ENCODE results near the gene ANO5.
"Not testable (repeated sequence)": the region's sequence is repeated elsewhere in the genome, so short reads cannot be mapped to it uniquely, and the experiment has no call there.

The ANO5 gene

GRCh38 chr11:22249871-22250270 is 57.0 kb downstream of the ANO5 start:
- Histone ChIP-seq H3K4me1 (ENCODE audit: control insufficient read depth, low read length) (no peaks in the 10 kb centered on the region), H3K27ac (ENCODE audit: low read depth, low read length) (no peak overlapping the region), H3K9me3 (ENCODE audit: control insufficient read depth, insufficient read depth, low read length) (no peaks in the 10 kb centered on the region), H3K36me3 (ENCODE audit: control insufficient read depth, low read length) (no peaks in the 10 kb centered on the region), H3K4me3 (ENCODE audit: low read length) (no peak overlapping the region), H4K20me1 (ENCODE audit: control insufficient read depth, insufficient read depth, low read depth, low read length) (no peaks in the 10 kb centered on the region), H3F3A (ENCODE audit: control insufficient read depth, insufficient read depth) (no peaks in the 10 kb centered on the region), H3K4me2 (ENCODE audit: low read length) (no peak overlapping the region), H3K27me3 (ENCODE audit: control insufficient read depth, low read length) (no peaks in the 10 kb centered on the region), H3K79me2 (ENCODE audit: control insufficient read depth, low read length) (no peaks in the 10 kb centered on the region), H3K9me2 (replicated peaks; ENCODE audit: control insufficient read depth, low read length) (no peaks in the 10 kb centered on the region)
- TF ChIP-seq EZH2phosphoT487 (IDR thresholded peaks at IDR 0.05; ENCODE audit: borderline replicate concordance, low read length) (no peak), CTCF (IDR thresholded peaks at IDR 0.05; ENCODE audit: low read depth, low read length, poor library complexity, severe bottlenecking) (no peak)

GRCh38 chr11:22256876-22257275 is 64.0 kb downstream of the ANO5 start:
- Histone ChIP-seq H3K27me3 (ENCODE audit: control insufficient read depth, low read length) (no peaks in the 10 kb centered on the region), H3K4me2 (ENCODE audit: low read length) (no peak overlapping the region), H3K27ac (ENCODE audit: low read depth, low read length) (no peak overlapping the region), H3K4me3 (ENCODE audit: low read length) (no peak overlapping the region), H3F3A (ENCODE audit: control insufficient read depth, insufficient read depth) (no peaks in the 10 kb centered on the region), H3K4me1 (ENCODE audit: control insufficient read depth, low read length) (no peaks in the 10 kb centered on the region), H3K9me3 (ENCODE audit: control insufficient read depth, insufficient read depth, low read length) (no peaks in the 10 kb centered on the region), H4K20me1 (ENCODE audit: control insufficient read depth, insufficient read depth, low read depth, low read length) (no peaks in the 10 kb centered on the region), H3K36me3 (ENCODE audit: control insufficient read depth, low read length) (no peaks in the 10 kb centered on the region), H3K79me2 (ENCODE audit: control insufficient read depth, low read length) (no peaks in the 10 kb centered on the region), H3K9me2 (replicated peaks; ENCODE audit: control insufficient read depth, low read length) (no peaks in the 10 kb centered on the region)
- TF ChIP-seq EZH2phosphoT487 (IDR thresholded peaks at IDR 0.05; ENCODE audit: borderline replicate concordance, low read length) (no peak), CTCF (IDR thresholded peaks at IDR 0.05; ENCODE audit: low read depth, low read length, poor library complexity, severe bottlenecking) (no peak)

GRCh38 chr11:22263613-22264012 is 70.7 kb downstream of the ANO5 start:
- Histone ChIP-seq H3K27ac (ENCODE audit: low read depth, low read length) (no peak overlapping the region), H3K9me3 (ENCODE audit: control insufficient read depth, insufficient read depth, low read length) (no peaks in the 10 kb centered on the region), H3K9me2 (replicated peaks; ENCODE audit: control insufficient read depth, low read length) (no peaks in the 10 kb centered on the region)

GRCh38 chr11:22268983-22269624 is 76.2 kb downstream of the ANO5 start:
- not testable (repeated sequence) for H3K36me3 ChIP-seq (ENCODE audit: control insufficient read depth, low read length); H3F3A ChIP-seq (ENCODE audit: control insufficient read depth, insufficient read depth); H3K27me3 ChIP-seq (ENCODE audit: control insufficient read depth, low read length); H4K20me1 ChIP-seq (ENCODE audit: control insufficient read depth, insufficient read depth, low read depth, low read length); H3K9me3 ChIP-seq (ENCODE audit: control insufficient read depth, insufficient read depth, low read length); H3K79me2 ChIP-seq (ENCODE audit: control insufficient read depth, low read length); H3K9me2 ChIP-seq (replicated peaks; ENCODE audit: control insufficient read depth, low read length); H3K4me3 ChIP-seq (ENCODE audit: low read length); H3K4me1 ChIP-seq (ENCODE audit: control insufficient read depth, low read length); H3K27ac ChIP-seq (ENCODE audit: low read depth, low read length); H3K4me2 ChIP-seq (ENCODE audit: low read length)

More at GRCh38 chr11:22263613-22264012, 70.7 kb downstream of the ANO5 start:
- no peak for TF ChIP-seq EZH2phosphoT487 (IDR thresholded peaks at IDR 0.05; ENCODE audit: borderline replicate concordance, low read length)
- TF ChIP-seq CTCF (IDR thresholded peaks at IDR 0.05; ENCODE audit: low read depth, low read length, poor library complexity, severe bottlenecking) = no peak
- Histone ChIP-seq H3K4me2 (ENCODE audit: low read length) (no peak overlapping the region), H3K4me1 (ENCODE audit: control insufficient read depth, low read length) (no peaks in the 10 kb centered on the region), H3K79me2 (ENCODE audit: control insufficient read depth, low read length) (no peaks in the 10 kb centered on the region), H3K27me3 (ENCODE audit: control insufficient read depth, low read length) (no peaks in the 10 kb centered on the region), H4K20me1 (ENCODE audit: control insufficient read depth, insufficient read depth, low read depth, low read length) (no peaks in the 10 kb centered on the region), H3F3A (ENCODE audit: control insufficient read depth, insufficient read depth) (no peaks in the 10 kb centered on the region), H3K36me3 (ENCODE audit: control insufficient read depth, low read length) (no peaks in the 10 kb centered on the region), H3K4me3 (ENCODE audit: low read length) (no peak overlapping the region)

Data from DOHH2 (cell line).